Head of caudate nucleus (tissue), 42 donors: Measurements from ENCODE around the gene BAZ1B.
"Not testable (repeated sequence)": the region's sequence is repeated elsewhere in the genome, so short reads cannot be mapped to it uniquely, and the experiment has no call there.

Experiments used
- DNase-seq, 42 donors: peaks; one replicate each; pipeline versions ENCODE4 v3.0.0 to v3.0.0-alpha.2; 2020 to 2021; ENCODE audit warnings: mixed read lengths in 7 of 42
- intact Hi-C: fragments of 100-400 bp; cut with DNase I; formaldehyde crosslinking; loops from one replicate; pipeline ENCODE4 v1.15.0; 2022

The BAZ1B gene

DNA sequence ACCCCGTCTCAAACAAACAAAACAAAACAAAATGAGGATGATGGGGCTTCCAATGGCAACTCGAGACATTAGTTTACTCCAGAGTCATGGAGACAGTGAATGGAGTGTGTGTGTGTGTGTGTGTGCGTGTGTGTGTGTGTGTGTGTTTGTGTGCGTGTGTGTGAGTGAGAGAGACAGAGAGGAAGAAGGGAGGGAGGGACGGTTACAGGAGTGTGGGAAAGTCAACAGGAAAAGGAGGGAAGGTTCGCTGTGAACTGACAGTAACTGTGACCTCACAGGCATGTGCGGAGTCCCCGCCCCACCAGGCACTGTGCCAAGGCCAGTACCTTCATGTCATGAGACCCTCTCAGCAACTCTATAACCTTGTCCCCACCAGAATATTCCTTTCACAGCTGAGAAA lies 102.1 kb downstream of the BAZ1B start:
- DNase-seq, intact Hi-C loops: not testable (repeated sequence)

DNA sequence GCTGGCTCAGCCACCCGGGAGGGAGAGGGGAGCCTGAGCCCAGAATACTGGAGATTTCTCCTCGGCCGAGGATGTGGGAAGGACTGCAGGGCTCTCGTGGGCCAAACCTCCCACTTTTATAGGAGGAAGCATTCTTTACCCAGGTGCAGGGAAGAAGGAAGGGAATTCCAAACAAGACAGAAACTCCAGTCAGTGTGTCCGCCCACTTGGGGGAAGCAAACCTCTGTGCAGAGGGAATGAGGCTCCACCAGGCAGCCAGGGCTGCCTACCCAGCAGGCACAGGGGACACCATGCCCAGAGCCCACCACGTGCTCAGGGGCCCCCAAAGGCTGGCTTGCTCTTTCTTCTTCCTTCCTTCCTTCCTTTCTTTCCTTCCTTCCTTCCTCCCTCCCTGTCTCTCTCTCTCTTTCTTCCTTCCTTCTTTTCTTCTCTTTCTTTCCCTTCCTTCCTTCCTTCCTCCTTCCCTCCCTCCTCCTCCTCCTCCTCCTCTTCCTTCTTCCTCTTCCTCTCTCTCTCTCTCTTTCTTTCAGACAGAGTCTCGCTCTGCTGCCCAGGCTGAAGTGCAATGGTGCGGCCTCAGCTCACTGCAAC lies 103.9 kb downstream of the BAZ1B start:
- intact Hi-C loops = no loop called here
- no peak for DNase-seq

DNA sequence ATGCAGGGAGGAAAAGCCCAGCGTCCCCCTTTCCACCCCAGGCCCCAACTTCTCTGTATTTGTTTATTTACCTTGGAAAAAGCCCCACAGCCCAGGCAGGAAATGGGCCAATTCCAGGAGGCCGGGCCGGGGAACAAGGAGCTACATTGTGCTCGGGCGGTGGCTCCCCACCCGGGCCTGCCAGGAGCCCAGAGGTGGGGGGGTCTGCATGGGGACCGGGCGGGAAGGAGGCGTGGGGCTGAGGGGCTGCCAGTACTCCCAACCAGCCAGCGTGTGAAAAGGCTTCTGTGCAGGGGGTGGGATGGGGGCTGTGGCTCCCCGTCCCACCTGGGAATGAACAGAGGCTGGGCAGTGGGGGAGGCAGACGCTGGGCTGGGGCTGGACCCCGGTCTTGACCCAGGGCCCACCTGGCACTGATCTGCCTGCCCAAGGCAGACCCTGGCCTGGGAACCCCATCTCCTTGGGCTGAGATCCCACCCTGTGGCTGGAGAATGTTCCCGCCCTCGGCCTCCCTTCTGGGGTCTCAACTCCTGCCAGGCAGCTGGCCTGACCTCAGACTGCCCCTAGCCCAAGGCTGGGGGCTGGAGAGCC lies 111.5 kb downstream of the BAZ1B start:
- peak; percentile 25 to 80 (median 65) for DNase-seq
- intact Hi-C loops = not testable (repeated sequence)

DNA sequence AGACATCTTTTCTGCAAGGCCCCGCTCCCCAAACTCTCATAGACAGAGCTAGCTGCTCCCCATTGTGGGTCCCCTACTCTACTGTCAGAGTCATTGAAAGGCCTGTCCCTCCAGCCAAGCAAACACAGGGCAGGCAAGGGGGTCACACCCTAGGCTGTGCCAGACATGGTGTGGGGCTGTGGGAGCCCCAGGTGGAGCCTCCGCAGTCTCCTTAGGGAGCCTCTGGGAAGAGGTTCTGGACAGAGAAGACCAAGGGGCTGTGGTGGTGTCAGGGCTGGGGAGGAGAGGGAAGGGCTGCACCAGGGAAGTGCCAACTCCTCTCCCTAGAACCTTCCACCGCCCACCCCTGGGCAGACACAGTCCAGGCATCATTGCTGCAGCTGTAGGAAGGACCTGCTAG lies 117.2 kb downstream of the BAZ1B start:
- intact Hi-C loops, DNase-seq: not testable (repeated sequence)

DNA sequence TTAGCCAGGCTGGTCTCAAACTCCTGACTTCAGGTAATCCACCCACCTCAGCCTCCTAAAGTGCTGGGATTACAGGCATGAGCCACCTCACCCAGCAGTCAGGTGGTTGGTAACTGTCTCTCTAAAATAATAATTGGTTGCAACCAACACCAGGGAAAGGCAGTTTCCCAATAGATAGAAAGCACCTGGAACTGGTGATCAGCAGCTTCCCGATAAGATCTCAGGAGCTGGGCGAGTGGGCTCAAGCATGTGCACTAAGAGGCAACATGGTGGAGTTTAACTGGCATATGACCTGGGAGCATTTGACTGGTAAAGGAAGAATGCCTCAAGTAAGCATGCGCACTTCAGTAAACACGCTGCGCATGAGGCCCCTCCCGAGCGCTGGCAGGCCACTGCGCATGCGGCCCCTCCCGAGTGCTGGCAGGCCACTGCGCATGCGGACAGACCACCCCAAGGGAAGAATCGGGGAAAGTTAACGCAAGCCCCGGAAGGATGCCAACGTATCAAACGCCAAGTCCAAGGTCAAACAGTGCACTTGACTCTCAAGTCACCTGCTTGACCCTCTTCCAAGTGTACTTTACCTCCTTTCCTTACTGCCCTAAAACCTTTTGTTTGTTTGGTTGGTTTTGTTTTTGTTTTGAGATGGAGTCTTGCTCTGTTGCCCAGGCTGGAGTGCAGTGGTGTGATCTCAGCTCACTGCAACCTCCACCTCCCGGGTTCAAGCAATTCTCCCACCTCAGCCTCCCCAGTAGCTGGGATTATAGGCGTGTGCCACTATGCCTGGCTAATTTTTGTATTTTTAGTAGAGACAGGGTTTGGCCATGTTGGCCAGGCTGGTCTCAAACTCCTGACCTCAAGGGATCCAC lies 122.7 kb downstream of the BAZ1B start:
- intact Hi-C loops = not testable (repeated sequence)
- DNase-seq = peak in 41 of 42 donors; percentile 38 to 87 (median 73)

DNA sequence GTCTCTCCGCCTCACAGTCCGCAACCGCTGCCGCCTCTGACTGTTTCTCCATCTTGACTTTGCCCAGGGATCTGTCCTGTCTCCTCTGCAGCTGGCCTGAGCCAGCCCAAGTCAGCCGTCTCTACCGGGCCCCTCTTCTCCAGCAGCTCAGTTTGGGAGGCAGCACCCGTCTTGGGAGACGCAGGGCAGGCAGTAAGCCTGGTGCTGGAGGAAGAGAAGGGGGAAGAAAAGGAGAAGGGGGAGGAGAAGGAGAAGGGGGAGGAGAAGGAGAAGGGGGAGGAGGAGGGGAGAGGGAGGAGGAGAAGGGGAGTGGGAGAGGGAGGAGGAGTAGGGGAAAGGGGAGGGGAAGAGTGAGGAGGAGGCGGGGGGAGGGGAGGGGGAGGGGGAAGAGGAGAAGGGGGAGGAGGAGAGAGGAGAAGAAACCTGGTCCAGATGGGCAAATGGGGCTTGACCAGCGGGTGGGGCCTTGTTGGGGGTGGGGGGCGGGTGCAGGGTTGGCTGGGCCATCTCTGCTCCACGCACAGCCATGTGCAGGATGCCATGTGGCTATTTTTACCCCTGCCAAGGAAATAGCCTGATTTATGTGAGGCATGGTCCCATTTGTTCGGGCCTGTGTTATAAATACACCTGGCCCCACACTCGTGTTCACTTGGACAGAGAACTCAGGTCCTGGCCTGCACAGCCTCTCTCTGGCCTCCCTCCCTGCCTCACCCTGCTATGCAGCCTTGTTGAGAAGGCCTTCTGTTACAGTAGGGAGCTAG lies 124.4 kb downstream of the BAZ1B start:
- intact Hi-C loops = no loop called here
- peak in 3 of 42 donors; percentile 6 to 14 (median 12) for DNase-seq

DNA sequence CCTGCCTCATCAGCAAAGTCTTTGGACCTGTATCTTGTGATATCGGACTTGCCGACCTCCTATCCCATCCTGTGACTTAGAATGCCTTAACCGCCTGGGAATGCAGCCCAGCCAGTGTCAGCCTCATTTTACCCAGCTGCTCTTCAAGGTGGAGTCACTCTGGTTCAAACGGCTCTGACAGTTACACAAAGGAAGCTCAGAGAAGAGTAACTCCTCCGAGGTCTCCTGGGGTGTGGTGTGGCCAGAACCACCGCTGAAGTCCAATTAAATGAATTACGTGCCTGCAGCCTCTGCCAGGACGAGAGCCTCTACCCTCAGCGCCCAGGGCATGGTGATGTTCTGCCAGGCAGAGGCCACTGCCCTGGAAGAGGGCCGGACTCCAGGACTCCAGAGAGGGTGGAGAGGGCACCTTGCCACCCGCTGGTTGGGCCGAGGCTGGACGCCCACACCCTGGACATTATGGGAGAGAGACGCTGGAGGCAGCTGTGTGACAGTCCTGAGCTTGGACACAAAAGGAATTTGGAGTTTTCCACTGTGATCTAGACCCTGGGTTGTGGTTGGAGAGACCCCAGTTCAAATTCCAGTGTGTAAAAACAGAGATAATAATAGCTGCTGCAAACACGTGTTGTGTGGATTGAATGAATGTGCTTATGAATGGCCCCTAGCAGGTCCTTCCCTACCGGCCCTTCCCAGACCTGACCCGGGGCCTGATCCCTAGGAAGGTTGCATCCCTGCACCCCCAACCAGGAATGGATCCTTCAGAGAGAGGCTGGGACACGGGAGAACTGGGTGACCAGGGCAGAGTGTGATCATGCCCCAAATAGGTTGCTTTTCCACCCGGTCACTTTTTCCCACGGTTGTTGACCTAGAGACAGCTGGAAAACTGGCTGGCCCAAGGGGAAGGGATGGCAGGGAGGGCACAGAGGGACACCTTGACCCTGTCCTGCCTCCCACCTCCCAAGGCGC lies 126.3 kb downstream of the BAZ1B start:
- intact Hi-C loops = no loop called here
- peak in 13 of 42 donors; percentile 3 to 56 (median 20) for DNase-seq

DNA sequence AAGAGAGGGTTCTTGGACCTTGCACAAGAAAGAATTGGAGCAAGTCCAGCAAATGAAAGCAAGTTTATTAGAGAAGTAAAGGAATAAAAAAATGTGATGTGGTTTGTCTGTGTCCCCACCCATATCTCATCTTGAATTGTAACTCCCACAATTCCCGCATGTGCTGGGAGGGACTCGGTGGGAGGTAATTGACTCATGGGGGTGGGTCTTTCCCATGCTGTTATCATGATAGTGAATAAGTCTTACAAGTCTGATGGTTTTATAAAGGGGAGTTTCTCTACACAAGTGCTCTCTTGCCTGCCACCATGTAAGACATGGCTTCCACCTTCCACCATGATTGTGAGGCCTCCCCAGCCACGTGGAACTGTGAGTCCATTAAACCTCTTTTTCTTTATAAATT lies 127.7 kb downstream of the BAZ1B start:
- intact Hi-C loops = no loop called here

DNA sequence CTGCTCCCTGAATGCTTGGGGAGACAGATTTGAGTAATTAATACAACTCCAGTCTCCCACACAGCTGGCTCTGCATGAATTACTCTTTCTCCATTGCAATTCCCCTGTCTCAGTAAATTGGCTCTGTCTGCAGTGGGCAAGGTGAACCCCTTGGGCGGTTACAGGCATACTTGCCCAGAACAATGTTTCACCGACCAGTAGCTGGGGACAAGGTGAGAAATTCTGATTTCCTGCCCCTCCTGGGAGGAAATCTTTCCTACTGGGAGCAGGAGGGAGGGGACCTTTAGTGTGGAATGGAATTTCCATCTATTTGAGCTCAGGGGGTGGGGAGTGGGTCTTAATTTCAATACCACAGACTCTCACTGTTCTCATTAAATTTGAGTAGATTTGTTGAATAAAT lies 130.7 kb downstream of the BAZ1B start:
- DNase-seq = no peak
- intact Hi-C loops = no loop called here

More for the DNA sequence above, 127.7 kb downstream of the BAZ1B start:
- DNase-seq = no peak
